HG02943 (cell line): ENCODE measurements around the gene BET1L.
"Not testable (repeated sequence)": the region's sequence is repeated elsewhere in the genome, so short reads cannot be mapped to it uniquely, and the experiment has no call there.

ENCODE experiments used
- ATAC-seq: cut with Tn5 transposase; IDR thresholded peaks from one replicate; pipeline ENCODE4 v1.9.1; 2021; ENCODE audit warnings: mild to moderate bottlenecking, low read depth, moderate library complexity; ENCODE audit not compliant: unreplicated experiment

Gene BET1L

GRCh38 chr11:230431-230830 is 23.2 kb upstream of the BET1L start:
- ATAC-seq, result no peak

- no peak for ATAC-seq
Observed at GRCh38 chr11:227824-228379, 20.7 kb upstream of the BET1L start.

GRCh38 chr11:225734-226453 is 18.7 kb upstream of the BET1L start:
- ATAC-seq, result no peak

- no peak for ATAC-seq
Observed at GRCh38 chr11:224424-224823, 17.2 kb upstream of the BET1L start.

- no peak for ATAC-seq
Observed at GRCh38 chr11:223884-224283, 16.7 kb upstream of the BET1L start.

- ATAC-seq, result no peak
Observed at GRCh38 chr11:223026-223789, 16.0 kb upstream of the BET1L start.

GRCh38 chr11:221998-222789 is 15.0 kb upstream of the BET1L start:
- no peak for ATAC-seq

- no peak for ATAC-seq
Observed at GRCh38 chr11:221539-221938, 14.3 kb upstream of the BET1L start.

- ATAC-seq, result not testable (repeated sequence)
Observed at GRCh38 chr11:220641-221215, 13.5 kb upstream of the BET1L start.

GRCh38 chr11:218815-219593 is 11.8 kb upstream of the BET1L start:
- ATAC-seq, result no peak

- ATAC-seq, result no peak
Observed at GRCh38 chr11:217704-218103, 10.5 kb upstream of the BET1L start.

- ATAC-seq, result no peak
Observed at GRCh38 chr11:216081-216974, 9.1 kb upstream of the BET1L start.

- no peak for ATAC-seq
Observed at GRCh38 chr11:215581-216037, 8.4 kb upstream of the BET1L start.

- no peak for ATAC-seq
Observed at GRCh38 chr11:214083-214482, 6.9 kb upstream of the BET1L start.

- ATAC-seq, result no peak
Observed at GRCh38 chr11:213111-213510, 5.9 kb upstream of the BET1L start.

GRCh38 chr11:212150-213100 is 5.2 kb upstream of the BET1L start:
- ATAC-seq, result no peak

- no peak for ATAC-seq
Observed at GRCh38 chr11:211741-212140, 4.5 kb upstream of the BET1L start.

- no peak for ATAC-seq
Observed at GRCh38 chr11:211295-211694, 4.1 kb upstream of the BET1L start.
